Measurements from ENCODE around the gene AHRR.

AHRR gene

DNA sequence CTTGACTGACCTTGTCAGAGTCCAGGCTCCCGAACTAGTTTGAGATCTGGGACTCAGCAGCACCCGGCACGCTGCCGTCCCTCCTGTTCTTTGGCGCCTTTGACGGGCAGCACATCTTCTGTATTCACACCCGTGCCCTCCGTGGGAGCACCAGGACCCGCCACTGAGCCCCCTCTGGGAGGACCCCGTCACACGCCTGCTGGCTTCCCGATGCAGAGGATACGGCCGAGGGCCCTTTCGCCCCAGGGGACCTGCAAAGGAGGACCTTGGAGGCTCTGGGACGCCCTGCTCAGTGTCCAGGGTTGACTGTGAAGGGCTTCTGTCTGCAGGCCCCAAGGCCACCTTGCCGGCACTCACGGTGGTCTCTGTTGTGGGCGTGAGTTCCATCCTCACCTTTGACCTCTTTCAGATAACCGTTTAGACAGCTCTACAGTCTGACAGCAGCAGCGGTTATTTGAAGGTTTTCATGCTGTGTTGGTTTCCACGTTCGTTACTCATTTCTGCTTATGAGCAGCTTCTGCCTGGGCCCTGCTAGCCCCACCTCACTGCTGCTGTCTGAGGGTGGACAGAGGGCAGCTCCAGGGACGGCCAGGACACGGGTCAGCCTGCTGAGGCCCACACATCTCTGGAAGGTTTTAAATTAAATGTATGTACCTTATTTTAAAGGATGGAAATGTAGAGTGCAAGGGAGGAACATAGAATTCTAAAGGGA, 108.9 kb downstream of the AHRR start:
- no peak for DNase-seq (ENCODE audit: low read depth)

DNA sequence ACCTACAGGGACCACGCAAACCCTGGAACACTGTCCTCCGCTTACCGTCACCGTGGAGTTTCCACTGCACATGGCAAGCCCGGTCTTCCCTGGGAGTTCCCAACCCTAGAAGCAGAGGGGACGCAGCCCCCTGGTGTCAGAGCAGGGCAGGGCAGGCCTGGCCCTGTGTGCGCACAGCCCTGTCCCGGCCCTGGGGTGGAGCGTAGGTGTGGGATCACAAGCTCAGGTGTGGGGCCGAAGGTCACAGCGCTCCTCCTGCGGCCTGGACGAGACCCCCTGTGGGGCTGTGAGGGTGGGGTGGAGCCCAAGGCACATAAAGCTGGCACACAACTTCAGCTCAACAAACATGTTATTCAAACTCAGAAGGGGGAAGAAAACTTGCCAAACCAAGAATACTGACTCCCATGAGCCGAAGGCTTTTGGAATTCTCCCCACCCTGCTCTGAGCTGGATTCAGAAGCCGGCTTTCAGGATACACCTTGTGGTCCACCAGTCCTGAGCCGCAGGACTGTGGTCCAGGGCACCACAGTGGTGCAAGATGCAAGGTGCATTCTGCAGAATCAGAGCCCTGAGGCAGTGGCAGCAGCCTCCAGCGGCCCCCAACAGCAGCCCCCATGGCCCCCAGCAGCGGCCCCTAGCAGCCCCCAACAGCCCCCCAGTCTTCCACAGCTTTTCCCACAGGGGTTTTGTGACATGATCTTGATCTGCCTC, 109.6 kb downstream of the AHRR start:
- no peak for DNase-seq (ENCODE audit: low read depth)

DNA sequence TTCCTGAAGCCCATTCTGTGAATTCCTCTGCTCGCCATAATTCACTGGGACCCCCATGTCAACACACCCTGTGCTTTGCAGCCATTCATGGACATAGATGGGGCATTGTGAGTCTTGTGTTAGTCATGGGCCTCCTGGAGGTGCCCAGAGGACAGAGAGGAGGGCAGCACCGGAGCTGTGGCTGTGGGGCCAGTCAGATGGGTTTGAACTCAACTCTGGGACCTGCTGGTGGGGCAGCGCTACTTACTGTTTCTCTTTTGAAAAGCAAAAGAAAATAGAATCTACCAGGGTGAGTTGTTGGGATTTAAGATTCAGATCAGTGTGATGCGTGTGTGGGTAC, 110.2 kb downstream of the AHRR start:
- no peak for DNase-seq (ENCODE audit: low read depth)

DNA sequence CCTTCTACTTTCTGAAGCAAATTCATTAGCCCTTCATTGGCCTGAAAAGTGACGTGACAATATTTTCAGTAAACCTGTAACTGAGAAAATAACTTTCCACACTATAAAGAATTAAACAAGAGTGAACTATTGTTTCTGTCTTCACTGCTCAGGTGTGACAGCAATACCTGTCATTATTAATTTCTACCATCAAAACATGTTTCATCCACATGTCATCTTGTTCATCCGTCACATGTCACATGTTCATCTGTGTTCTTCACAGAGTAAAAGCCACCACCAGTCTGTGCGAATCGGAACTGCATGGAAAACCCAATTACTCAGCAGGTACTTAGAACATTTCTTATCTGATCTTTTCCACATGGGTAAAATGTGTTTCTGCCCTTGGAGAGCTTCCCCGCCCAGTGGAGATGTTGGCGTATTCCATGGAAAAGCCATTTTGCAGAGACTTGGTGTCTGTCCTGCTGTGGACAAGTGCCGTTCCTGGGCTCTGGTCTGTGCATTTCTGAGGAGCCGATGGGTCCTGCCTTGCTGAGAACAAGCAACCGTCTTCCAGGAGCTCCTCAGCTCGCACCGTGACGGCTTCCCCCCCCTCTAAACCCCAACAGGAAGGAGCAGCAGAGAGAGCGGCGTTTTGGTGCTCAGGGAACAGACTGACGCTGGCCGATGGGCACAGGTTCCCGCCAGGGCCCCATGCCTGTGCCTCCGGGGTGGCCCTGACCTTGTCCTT, 110.8 kb downstream of the AHRR start:
- DNase-seq (ENCODE audit: low read depth): no peak

DNA sequence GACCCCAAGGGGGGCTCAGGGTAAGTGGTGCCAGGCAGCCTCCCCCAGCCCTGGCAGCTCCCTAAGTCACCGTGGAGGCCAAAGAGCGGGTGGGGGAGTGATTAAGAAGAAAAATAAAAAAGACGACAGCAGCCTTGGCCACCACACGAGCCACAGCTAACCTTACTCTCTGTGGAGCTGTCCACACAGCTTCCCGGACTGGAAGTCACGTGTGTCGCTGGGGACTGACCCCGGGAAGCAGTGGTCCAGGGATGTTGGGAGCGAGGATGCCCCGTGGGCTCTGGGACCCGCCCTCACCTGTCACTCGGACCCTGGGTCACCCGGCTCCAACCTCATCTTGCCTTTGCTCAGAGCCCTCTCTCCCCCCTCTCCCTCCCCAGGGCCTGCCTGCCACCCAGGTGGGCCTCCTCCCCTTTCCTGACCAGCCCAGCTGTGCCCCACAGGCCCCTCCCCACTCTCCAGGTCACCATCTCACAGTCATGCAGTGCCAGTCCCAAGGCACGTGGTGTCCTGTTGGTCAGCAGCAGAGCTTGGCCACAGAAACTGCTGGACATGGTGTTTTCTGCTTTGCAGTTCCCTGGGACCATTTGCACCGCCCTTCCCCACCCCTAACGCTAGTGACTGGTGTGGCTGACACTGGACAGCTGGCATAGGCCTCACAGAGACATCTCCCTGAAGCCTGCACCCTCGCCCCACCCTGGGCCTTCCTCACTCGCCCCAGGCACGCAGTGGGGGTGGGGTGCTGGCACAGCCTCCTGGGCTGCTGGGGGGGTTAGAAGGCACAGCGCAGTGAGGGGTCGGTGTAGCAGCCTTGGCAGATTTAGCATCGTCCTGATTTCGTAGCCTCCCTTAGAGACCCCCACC, 111.6 kb downstream of the AHRR start:
- DNase-seq (ENCODE audit: low read depth): no peak

DNA sequence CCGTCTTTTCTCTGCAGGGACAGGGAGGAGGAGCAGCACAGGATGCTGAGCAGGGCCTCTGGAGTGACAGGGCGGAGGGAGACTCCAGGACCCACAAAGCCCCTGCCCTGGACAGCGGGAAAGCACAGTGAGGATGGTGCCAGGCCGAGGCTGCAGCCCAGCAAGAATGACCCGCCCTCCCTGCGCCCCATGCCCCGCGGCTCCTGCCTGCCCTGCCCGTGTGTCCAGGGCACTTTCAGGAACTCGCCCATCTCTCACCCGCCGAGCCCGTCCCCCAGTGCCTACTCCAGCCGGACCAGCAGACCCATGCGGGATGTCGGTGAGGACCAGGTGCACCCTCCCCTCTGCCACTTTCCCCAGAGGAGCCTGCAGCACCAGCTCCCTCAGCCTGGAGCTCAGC, 112.3 kb downstream of the AHRR start:
- no peak for DNase-seq (ENCODE audit: low read depth)

DNA sequence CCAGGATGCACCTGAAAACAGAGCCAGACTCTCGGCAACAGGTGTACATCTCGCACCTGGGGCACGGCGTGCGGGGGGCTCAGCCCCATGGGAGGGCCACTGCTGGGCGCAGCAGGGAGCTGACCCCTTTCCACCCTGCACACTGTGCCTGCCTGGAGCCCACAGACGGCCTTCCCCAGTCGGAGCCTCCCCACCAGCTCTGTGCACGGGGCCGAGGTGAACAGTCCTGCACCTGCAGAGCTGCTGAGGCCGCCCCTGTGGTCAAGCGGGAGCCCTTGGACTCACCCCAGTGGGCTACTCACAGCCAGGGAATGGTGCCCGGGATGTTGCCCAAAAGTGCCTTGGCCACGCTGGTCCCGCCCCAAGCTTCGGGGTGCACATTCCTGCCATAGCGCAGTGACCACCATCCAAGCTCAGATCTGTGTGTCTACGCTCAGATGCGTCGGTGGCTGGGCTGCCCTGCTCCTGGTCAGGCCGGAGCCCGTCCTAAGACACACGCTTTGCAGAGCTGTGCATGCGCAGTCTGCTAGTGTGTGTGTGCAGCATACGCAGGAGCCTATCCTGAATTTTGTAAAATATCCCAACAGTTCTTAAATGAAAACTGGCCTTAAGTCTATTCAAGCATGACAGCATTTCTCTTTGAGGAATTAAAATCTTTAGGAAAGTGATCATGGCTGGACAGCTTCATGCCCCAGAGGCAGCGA, 113.1 kb downstream of the AHRR start:
- no peak for DNase-seq (ENCODE audit: low read depth)

DNA sequence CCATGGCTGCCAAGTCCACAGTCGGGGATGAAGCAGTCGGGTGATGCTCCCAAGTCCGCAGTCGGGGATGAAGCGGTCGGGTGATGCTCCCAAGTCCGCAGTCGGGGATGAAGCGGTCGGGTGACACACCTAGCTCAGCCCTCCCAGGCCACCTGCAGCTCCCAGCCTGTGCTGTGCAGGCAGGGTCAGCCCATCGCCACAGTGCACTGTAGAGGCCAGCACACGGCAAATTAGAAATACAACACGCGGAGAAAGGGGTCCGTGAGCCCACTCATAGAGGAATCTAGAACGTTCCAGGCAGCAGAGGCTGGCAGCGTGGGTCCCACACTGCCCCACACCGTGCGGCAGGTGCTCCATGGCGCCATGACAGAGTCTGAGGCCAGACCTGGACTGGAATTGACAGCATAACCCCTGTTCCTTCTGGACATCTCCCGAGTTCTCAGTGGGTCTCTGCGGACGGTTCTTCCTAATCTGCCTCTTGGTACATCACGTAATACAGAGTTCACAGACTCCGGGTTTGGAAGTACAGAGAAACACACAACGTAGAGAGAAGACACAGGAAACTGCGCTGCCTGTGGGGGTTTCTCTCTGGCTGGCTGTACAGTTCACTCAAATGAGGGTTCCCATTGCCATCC, 113.8 kb downstream of the AHRR start:
- no peak for DNase-seq (ENCODE audit: low read depth)

DNA sequence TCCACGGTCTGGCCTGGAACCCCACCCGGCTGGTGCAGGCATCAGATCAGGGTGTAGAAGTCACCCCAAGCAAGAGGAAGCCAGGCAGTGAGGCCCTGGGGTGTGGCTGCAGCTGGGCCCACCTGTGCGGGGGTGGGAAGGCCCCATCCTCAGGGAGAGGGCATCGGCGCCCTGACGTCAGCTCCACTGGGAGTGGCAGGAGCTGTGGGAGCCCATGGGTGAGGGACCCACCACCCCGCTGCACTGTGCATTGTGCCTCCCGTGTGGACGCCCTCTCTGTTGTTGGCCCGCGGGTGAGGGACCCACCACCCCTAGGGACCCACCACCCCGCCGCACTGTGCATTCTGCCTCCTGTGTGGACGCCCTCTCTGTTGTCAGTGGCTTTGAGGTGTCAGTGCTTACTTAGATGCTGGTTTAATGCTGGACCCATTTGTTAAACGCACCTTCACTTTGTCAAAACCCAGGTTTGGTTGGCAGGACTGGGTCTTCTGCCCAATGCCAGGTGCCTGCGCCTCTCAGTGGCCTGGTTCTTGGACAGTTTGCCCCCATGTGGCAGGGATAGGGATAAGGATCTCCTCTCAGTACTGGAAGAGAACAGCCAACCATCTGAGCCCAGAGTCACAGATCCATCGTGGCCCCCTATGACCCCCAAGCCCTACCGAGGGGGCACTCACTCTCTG, 114.6 kb downstream of the AHRR start:
- no peak for DNase-seq (ENCODE audit: low read depth)

DNA sequence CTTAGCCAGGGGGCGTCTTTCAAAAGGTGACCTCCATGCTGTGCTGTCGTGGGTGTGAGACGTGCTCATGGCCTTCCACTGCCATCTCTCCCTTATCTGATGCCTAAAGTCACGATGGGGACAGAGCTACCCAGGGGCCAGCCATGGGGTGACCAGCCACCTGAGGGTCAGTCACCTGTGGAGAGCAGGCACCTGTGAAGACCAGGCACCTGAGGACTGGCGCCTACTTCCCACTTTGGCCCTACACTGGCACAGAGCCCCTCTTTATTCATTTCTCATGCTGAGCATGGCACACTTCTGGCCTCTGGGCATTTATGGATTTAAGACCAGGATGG, 115.1 kb downstream of the AHRR start:
- no peak for DNase-seq (ENCODE audit: low read depth)

DNA sequence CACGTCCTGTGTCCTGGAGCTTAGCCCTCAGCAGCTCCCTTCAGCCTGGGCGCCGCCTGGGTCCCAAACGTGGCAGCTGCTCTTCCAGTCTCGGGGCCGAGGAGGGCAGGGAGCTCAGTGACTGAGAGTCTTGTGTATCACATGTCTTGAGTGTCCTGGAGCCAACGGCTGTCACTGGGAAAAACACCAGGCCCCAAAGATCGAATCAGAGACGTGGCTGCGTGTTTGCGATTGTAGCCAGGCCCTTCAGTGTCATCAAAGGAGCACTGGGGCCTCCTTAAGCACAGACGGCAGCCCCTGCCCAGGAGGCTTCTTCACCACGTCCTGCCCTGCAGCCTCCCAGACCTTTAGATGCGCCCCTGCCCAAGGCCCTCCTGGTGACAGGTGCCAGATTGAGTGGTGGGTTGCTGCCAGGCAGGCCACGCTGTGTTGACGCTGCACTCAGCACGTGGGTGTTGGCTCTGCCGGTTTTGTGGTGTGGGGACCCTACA, 115.8 kb downstream of the AHRR start:
- DNase-seq (ENCODE audit: low read depth): no peak

DNA sequence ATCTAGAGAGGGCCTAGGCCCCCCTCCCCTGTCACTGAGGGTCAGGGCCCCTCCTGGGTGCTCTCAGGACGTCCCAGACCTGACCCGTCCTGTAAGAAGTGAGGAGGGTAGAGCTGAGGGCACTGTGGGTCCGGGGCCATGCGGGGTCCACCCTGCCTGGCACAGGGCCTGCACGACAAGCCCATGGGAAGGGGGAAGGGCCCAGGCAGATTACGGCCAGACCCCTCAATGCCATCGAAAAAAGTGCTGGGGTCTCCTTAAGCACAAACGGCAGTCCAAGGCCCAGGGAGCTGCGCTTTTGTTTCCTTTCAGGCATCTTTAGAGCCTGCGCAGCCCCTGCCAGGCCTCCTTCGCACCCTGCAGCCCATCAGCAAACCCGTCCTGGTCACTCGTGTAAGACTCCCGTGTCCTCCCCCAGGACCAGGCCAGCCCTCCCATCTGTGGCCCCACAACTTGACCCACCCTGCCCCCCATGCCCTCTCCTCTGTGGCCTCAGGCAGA, 117.0 kb downstream of the AHRR start:
- DNase-seq (ENCODE audit: low read depth): no peak

DNA sequence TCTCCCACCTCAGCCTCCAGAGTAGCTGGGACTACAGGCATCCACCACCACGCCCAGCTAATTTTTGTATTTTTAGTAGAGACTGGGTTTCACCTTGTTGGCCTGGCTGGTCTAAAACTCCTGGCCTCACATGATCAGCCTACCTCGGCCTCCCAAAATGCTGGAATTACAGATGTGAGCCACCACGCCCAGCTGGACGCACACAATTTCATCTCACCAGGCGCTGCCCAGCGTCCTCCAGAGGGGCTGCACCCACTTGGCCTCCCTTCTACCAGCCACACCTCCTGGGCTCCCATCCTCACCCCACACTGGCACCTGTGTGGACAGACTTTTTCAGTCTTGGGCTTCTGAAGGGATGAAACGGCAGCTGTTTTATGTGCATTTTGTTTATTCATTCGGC, 117.7 kb downstream of the AHRR start:
- DNase-seq (ENCODE audit: low read depth): no peak

DNA sequence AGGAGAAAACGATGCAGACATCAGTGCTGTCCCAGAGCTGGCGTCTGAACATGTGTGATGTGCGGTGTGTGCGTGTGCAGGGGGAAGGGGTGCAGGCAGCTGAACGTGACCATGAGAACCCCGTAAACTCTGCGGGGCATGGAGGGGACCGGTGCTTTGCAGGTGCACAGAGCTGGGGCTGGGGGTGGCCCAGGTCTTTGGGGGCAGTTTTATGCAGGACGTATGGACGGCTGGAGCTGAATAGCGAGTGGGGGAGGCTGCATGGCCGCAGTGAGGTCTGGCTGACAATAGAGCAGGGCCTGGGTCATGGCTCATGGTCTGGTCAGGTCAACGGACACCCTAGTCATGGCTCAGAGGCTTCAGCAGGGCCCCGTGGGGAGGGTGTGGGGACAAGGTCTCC, 118.1 kb downstream of the AHRR start:
- DNase-seq (ENCODE audit: low read depth): no peak

DNA sequence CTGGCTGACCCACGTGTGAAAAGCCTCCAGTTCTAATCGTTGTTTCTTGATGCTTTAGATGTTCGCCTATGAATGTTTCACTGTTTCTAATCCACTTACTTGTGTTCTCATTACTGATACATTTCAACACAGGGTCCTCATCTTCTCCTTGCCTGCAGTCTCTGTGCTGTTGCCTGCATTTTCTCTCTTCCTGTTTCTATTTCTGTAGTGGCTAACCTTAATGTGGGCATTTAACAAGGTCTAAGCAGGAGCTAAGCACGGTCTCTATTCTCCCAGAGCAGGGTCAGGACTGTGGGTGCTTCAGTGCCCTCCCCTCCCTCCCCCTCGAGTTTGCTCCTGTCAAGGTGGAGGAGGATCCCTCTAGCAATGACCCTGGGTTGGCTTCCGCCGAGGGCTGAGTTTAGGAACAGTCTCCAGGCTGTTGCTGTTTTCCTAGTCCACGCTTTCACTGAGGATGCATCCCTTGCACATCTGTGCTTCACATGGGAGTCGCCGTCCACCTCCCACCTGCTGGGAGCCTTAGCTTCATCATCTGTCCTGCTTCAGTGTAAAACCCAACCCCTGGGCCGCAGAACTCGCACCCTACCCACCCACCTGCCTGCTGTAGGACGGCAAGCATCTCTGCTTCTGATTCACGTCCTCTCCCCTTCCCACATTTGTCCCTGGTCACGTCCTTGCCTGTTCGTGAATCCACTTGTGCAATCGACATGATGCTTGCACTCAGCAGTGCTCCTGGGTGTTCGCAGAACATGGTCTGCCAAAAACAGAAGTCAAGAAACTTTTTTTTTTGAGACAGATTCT, 119.1 kb downstream of the AHRR start:
- DNase-seq (ENCODE audit: low read depth): no peak

DNA sequence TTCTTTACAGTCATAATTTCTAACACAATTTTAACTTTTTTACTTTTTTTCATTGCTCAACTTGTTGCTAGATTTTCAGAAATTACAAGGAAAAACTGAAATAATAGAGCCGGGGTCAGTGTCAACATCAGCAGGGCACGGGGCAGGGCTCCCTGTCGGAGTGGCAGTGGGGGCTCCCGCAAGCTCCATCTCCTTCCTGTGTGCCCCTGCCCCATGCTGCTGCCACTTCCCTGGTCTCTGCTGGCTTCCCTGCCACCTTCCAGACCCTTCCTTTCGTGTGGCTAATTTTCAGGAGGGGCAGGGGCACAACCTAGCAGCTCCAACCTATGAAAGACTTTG, 120.5 kb downstream of the AHRR start:
- no peak for DNase-seq (ENCODE audit: low read depth)

DNA sequence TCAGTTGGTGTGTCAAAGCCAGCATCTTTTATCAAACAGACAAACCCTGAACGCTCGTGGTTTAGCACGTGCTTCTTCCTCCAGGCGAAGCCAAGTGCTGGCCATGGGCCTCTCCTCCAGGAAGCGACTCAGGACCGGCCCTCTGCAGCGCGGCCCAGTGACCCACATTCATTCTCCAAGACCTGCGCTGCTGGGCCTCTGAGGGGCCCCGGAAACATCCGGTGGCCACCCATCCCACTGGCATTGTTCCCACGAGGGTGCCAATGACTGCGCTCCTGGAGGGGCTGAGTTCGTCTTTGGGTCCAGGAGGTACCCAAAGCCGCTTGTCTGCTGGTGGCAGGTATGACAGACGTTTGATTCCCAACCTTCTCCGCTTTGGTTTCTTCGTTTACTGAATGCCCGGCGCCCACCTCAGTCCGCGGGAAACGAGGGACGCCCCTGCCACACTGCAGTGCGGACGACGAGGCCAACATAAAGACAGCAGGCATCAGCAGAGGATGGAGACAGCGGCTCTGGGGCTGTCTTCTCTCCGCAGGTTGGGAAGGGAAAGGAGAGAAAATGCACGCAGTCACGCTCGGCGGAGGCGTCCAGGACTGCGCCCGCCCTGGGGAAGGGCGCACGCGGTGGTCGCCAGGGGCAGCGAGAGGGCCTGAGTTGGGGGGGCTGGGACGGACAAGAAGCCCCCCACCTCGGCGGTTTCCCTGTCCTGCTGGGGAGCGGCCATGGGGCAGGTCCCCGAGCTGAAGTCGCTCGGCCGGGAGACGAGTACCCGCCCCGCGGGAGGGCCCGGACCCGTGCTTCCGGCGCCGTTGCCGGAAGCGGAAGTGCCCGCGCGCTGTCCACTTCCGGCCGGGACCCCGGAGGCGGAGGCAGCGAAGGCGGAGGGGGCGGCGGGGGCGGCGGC, 121.1 kb downstream of the AHRR start, which contains the start of gene EXOC3:
Gene EXOC3, plus strand, starts transcription at position 842 of the 904 bp plus-strand sequence. CDS start 3,030 bp downstream, outside the sequence.
- DNase-seq (ENCODE audit: low read depth): peak; percentile 46
